ENCODE measurements around the gene HIGD1B.
"Not testable (repeated sequence)": the region's sequence is repeated elsewhere in the genome, so short reads cannot be mapped to it uniquely, and the experiment has no call there.

Gene HIGD1B

DNA sequence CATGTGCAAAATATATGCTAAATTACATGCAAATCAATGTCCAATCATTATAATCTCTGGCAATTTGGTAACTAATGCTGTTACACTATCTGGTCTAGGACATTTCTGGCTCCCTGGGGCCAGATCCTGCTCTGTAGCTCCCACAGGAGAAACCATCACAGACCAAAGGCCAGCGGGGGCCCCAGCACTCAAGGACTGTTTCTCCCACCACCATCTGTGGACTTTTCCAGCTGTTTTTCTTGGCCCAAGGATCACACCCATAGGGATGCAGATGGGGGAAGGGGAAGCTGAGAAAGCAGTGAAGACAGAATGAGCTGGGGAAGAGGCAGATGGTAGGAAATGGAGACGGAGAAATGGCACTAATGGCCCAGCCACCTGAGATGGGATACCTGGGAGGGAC lies at the start of gene HIGD1B:
Gene HIGD1B (plus strand): TSS at position 298 of the 400 bp plus-strand sequence. CDS start 270 bp downstream, outside the sequence.
- no peak for DNase-seq

GRCh38 chr17:44798356-44798755 lies 49.3 kb upstream of the HIGD1B start:
- DNase-seq = no peak

- DNase-seq = no peak
Observed at GRCh38 chr17:44801880-44802279, 45.8 kb upstream of the HIGD1B start.

DNA sequence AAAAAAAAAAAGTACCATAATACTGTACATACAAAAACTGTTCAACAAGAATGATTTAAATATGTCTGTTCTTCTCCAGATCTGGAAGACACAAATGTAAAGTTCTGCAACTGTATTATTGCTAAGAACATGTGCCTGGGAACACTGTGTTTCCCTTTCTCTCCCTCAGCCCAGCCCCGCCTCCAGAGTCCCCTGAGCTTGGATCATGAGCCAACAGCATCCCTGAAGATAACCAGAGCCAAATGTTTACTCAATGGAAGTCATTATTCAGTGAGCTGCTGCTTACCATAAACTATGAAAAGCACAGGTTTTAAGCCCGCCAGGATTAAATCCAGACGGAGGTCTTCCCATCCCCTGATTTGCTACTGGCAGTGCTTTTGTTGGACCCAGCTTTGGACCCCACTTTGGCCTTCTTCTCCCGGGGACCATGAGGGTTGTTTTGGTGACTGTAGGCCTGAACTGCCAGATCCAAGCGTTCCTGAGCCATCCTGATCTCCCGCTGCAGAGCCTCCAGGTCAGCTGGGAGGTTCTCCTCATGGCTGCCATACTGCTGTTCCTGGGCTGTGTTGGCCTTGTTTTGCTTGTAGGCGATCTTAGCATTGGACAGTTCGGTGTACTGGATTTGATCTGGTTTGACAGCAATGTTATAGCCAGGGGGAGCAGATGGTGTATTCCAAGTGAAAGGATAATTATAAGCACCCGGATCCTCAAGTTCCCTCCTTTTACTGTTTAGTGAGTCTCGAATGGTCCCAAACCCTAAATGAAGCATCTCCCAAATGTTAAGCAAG lies 43.2 kb upstream of the HIGD1B start:
- DNase-seq = no peak

DNA sequence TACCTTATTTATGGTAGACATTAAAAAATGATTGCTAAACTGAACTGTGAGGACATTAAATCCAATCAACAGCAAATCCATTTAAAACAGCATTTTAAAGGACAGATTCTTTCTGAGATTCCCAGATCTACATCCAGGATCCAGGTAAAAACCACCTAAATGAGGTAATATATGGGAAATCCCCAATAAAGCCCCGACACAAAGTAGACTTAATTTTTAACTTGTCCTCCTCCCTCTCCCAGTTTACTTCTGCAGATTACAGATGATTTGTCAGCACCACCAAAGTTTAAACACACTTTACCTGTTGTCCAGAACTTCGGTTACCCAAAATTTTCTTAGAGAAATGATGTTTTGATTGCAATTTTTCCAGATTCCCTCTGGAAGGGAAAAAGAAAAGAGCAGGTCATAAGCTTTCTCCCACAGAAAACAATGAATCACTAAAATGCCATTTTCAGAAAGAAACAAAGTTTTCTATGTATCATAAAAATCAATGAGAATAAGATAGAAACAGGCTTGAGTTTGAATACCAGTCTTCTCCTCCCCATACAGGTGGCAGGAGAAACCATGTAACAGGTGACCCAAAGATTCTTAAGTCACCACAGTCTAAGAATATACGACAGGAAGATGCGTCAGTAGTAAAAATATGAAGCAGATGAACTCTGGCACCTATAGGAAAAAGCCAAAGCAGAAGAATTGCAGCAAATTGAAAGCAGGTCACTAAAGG lies 40.4 kb upstream of the HIGD1B start:
- no peak for DNase-seq

DNA sequence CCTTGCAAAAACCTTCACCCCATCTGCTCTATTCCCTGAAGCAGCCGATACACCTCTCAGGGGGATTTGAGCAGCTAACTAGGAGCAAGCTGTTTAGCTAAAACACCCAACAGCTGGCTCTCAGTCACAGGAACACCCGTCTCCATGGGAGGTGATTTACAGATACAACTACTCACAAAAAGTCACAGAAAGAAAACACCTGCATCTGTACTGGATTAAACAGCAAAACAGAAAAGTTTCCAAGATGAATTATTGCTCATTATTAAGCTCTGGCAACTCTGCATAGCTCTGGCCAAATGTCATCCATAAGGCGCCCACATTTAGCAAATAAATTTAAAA lies 39.9 kb upstream of the HIGD1B start:
- DNase-seq = no peak

DNA sequence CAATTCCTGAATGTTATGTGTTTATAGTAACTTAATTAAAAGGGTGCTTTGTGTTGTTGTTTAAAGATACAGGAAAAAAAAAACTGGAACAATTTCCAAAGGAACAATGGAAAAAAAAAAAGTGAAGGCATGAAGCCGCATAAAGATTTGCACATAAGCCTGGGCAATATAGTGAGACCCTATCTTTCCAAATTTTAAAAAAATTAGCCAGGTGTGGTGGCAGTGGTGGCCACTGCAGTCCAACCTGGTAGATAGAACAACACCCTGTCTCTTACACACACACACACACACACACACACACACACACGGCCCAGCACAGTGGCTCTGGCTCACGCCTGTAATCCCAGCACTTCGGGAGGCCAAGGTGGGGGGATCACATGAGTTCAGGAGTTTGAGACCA lies 39.5 kb upstream of the HIGD1B start:
- DNase-seq = no peak

- DNase-seq = not testable (repeated sequence)
Observed at GRCh38 chr17:44808656-44809388, 38.9 kb upstream of the HIGD1B start.

DNA sequence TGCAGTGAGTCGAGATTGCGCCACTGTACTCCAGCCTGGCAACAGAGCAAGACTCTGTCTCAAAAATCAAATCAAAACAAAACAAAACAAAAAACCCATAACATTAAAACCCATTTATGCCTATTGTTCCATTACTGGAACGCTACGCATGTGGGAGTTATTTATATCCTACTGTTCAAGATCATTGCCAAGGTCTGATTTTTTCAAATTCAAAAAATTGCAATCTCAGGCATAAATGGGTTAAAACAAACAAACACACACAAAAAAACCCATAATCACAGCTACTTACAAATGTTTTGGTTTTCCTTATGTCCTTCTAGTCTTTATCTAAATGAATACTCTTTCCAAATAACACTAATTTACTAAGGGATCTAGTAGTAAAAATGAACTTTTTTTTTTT lies 35.4 kb upstream of the HIGD1B start:
- DNase-seq = no peak

- DNase-seq = not testable (repeated sequence)
Observed at GRCh38 chr17:44818508-44818907, 29.2 kb upstream of the HIGD1B start.

GRCh38 chr17:44820631-44821212 lies 27.0 kb upstream of the HIGD1B start:
- no peak for DNase-seq

DNA sequence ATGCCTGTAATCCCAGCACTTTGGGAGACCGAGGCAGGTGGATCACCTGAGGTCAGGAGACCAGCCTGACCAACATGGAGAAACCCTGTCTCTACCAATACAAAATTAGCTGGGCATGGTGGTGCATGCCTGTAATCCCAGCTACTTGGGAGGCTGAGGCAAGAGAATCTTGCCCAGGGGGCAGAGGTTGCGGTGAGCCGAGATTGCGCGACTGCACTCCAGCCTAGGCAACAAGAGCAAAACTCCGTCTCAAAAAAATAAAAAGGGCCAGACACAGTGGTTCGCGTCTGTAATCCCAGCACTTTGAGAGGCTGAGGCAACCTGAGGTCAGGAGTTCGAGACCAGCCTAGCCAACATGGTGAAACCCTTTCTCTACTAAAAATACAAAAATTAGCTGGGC lies 22.4 kb upstream of the HIGD1B start:
- not testable (repeated sequence) for DNase-seq

DNA sequence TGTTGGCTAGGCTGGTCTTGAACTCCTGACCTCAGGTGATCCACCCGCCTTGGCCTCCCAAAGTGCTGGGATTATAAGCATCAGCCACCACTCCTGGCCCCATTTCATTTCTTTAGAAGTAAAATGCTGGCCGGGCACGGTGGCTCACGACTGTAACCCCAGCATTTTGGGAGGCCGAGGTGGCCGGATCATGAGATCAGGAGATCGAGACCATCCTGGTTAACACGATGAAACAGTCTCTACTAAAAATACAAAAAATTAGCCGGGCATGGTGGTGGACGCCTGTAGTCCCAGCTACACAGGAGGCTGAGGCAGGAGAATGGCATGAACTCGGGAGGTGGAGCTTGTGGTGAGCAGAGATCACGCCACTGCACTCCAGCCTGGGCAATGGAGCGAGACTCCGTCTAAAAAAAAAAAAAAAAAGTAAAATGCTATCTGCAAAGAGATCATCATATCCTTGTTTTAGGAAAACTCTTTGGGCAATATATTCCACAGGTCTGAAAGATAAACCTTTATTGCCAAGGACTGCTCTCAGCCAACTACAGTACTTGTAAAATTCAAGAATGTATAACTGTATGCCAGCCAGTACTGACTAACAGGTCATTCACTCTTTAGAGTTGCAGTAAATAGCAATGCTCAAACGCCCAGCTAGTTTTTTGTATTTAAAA lies 21.4 kb upstream of the HIGD1B start:
- no peak for DNase-seq

DNA sequence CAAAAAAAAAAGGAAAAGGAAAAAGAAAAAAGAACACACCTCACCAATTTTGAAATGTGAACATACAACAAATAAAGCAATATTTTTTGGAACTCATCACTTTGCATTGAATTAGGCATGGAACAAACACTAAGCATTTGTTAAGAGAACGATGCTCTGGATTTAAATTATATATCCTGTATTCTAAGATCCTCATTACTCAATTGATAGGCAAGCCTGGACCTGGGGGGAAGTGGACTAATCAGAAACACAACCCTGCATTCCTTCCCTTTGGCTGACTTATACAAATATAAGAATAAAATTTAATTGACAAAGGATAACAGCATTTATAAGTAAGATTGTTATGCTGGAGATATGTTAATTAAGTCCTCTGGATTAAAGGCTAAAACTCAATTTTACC lies 19.8 kb upstream of the HIGD1B start:
- DNase-seq = no peak

DNA sequence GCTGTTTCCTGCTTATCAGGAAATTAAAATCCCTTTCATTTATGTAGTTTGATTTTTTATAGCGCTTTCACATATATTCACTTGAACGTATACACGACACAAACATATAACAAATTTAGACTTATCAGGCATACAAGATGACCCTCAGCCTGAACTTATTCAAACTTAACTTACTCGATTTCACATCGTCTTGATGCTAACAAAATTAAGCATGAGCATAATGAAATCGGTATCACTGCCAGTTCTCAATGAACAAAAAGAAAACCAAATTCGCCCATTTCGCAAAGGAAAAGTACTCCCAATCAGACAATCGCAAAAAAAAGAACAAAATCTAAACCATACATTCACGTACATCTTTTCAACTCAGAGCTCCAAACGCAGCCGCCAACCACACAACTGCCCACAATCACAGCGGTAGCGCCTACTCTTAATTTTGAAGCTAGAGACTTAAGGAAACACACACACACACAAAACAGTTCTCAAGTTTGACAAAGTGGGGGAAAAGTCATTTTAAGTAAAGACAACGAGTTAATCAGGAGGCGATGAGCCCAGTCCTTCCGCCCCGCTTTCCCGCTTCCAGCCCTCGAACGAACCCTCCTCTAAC lies 18.7 kb upstream of the HIGD1B start:
- DNase-seq = peak in 3 of 6 experiments; percentile 14 to 38 (median 26)

DNA sequence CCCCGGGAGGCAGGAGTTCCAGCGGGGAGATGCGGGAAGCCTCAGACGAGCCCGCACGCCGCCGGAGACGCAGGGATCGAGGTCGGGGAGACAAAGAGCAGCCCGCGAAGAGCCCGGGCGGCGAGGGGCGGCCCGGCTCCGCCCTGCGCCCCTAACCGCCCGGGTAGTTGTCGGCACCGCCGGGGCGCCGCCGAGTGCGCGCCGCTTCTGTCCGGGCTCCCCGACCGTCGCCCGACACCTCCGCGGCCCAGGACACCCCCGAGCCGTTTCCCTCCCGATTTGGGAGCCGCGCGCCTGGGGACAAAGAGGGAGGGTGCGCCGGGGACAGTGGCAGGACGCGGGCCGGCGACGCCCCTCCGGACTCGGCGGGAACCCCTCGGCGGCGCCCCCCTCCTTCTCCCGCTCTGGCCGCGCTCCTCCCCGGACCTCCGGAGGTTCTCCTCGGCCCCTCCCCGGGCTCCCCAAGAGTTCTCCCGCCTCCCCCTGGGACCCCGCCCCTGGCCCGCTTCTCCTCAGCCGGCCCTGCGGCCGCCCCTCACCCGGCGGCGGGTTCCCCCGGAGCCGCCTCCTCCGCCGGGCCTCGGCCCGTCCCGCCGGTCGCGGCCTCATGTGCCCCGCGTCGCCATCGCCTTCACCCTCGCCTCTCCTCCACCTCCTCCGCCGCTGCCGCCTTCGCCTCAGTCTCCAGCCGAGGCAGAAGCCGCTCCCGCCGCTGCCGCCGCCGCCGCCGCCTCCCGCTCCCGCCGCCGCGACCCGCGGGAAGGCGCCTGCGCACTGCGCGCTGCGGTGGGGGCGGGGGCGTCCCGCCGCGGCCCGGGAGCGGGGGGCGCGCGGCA lies 17.9 kb upstream of the HIGD1B start, which contains the start of gene GJC1:
Gene GJC1 (minus strand): TSS at position 765 of the 836 bp plus-strand sequence. CDS start 24,470 bp downstream, outside the sequence.
- peak in 1 of 6 experiments; percentile 14 for DNase-seq

GRCh38 chr17:44830359-44831288 lies 17.1 kb upstream of the HIGD1B start:
- peak in 3 of 6 experiments; percentile 7 to 8 (median 8) for DNase-seq

DNA sequence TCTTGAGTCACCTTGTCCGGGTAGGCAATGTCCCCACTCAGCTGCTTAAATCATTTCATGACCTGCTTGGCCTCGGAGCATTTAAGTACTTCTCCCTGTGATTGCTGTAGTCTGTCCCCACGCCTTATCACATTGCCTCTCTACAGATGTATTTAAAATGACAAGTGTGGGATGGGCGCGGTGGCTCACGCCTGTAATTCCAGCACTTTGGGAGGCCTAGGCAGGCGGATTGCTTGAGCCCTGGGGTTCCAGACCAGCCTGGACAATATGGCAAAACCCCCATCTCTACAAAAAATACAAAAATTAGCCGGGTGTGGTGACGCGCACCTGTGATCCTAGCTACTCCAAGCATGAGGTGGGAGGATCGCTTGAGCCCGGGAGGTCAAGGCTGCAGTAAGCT lies 16.3 kb upstream of the HIGD1B start:
- DNase-seq = no peak

DNA sequence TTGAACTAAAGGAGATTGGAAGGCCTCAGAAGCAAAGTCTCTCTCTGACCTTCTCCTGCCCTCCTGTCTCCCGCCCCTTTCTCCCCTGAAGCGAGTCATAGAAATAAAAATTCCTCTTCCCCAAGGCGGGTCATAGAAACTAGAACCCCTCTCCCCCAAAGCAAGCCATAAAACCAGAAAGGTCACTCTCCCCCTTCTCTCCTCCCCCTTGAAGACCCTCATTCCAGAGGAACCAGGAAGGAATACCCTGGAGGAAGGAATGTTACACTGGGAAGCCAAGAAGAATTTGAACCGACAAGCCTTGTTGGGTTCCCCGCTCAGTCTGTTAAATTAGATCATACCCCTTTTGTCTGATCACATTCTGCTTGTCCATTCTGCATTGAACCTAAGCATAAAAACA lies 14.9 kb upstream of the HIGD1B start:
- no peak for DNase-seq

DNA sequence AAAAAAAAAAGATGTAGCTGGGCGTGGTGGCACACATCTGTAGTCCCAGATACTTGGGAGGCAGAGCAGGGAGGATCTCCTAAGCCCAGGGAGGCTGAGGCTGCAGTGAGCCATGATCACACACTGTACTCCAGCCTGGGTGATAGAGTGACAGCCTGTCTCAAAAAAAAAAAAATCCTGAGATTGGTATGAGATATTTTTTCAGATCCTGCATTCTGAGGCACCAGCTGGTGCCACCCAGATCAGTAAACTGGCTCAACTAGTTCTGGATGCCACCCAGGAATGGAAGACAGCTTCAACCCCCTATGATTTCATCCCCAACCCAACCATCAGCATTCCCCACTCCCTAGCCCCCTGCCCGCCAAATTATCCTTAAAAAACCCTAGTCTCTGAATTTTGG lies 10.5 kb upstream of the HIGD1B start:
- DNase-seq = no peak

Measured in stimulated activated naive CD4-positive, alpha-beta T cell (primary cell).